Activated T-cell treated with anti-CD3 and anti-CD28 coated beads for 24 hours (primary cell): ENCODE results near the gene ANXA7.

Source experiments
- DNase-seq: peaks from one replicate; pipeline ENCODE4 v3.0.0-alpha.2; 2020; ENCODE audit warnings: low read depth

Gene ANXA7

DNA sequence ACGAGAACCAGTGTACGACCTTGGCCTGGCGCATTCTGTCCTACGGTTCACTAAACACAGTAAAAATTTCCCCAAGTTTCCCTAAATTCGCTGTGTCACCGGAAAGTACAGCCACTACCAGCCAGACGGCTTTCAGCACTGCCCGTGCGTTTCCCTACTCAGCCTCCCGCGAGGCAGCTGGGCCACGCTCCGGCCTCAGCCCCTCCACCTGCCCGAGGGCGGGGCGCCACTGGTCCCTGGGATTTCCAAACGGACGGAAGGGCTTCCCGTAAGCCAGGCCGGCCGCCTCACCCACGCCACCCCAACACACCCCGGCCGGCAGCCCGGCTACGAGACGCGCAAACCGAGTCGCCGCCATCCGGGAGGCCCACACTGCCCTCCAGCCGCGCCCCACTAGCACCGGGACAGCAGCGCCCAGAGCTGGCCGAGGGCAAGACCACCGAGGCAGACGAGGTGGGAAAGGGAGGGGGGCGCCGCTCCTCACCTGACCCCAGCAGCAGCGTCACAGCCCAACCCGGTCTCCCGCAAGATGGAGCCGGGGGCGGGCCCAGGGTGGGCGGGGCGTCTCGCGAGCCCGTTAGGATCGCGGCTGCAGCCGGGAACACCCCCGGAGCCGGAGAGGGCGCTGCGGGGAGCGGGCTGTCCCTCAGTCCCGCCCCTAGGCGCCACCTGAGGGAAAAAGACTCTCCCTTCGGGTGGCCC is at the start of gene ANXA7:
TSS of gene ANXA7 (minus strand) at position 531 of the 702 bp plus-strand sequence. CDS start 13,202 bp downstream, outside the sequence.
- peak; percentile 94 for DNase-seq

DNA sequence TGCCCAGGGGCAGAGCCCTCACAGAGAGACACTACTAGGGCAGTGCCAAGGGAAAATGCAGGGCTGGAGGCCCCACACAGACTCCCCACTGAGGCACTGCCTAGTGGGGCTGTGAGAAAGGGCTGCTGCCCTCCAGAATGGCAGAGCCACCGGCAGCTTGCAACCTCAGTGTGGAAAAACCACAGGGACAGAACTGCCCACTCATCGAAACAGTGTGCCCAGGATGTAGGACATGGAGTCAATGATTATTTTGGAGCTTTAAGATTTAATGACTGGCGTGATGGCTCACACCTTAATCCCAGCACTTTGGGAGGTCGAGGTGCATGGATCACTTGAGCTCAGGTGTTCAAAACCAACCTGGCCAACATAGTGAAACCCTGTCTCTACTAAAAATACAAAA is 47.0 kb upstream of the ANXA7 start:
- DNase-seq = no peak

- DNase-seq = no peak
Measured at GRCh38 chr10:73459683-73460314, 45.9 kb upstream of the ANXA7 start.

- DNase-seq = no peak
Measured at GRCh38 chr10:73456187-73456890, 42.5 kb upstream of the ANXA7 start.

DNA sequence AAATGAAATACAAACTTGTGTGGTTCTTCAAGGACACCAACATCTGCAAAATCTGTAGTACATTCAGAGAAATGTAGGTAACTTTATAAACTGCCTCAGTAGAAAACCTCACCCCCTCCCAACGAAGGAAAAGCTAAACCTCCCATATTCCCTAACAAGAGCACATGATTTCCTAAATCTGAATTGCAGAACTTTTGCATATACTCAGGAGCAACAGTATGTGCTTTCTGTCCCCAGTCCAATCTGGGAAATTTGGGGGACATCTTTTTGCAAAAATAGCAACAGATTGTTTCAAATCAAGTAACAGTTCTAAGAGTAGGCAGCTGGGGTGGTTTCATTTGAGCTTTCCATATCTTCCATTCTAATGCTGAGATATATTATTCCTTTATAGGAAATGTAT is 35.3 kb upstream of the ANXA7 start:
- no peak for DNase-seq

- DNase-seq = no peak
Measured at GRCh38 chr10:73448384-73448783, 34.5 kb upstream of the ANXA7 start.

DNA sequence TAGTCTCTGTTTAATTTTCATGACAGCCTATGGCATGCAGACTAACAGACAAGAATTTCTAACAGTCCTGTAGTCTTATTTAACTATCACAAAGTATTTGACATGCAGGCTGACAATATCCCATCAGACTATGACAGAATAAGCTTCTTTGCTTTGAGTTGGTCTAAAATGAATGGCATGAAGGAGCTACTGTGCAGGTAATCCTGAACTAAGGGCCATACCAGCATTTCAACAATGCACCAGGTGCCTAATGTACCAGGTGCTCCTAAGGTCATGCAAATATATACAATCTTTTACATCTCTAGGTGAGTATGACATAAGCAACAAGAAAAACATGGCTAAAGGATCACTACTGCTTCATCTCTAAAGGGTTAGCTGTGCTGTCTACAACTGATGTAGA is 33.1 kb upstream of the ANXA7 start:
- DNase-seq = no peak

DNA sequence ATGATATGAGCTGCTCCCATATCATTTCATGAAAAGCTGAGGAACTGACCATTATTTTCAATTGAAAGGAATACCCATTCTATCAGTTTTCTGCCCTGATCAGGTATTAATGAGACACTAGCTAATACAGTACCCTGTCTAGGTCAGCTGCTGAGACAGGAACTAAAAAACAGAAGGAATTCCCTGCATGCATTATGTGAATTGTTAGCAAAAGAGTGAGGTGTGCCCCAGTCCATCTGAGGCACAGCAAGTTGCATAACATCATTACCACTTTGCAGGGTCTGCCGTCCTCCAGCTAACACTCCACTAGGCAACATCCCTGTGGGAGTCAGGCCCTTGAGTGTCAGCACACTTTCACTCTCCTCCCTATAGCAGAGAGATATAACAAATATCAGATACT is 30.6 kb upstream of the ANXA7 start:
- DNase-seq = no peak

DNA sequence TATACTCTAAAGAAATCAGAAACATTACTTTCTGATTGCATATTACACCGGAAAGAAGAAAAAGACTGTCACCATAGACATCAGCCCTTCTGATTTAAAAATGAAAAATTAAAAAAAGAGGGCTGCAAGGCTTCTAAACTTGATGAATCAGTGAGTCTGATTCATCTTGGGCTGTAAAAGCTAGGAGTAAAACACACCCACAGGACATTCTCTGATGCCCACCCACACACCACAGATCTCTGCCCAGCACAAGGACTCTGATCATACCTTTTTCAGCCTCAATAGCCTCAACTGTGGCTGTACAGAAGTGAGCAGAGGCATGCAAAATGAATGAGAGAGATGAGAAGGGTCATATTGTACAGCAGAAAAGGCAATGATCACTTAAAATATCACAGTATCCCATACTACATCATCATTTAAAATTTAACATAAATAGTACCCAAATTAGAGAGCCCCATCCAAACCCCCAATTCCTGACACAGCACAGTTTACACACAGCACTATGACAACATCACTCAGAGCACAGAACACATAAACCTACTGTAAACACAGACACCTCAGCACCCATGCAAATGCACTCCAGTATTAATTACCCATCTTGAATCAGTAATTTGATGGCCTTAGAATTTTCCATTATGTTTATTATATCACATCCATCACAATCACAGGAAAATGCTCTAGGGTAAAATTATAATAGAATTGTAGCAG is 25.9 kb upstream of the ANXA7 start:
- DNase-seq = no peak

- DNase-seq = no peak
Measured at GRCh38 chr10:73439055-73439454, 25.2 kb upstream of the ANXA7 start.

- DNase-seq = no peak
Measured at GRCh38 chr10:73433538-73433867, 19.6 kb upstream of the ANXA7 start, which contains the start of gene MSS51. MSS51 (minus strand) TSS chr10:73433561; CDS start chr10:73428284, 5,277 bp downstream.

DNA sequence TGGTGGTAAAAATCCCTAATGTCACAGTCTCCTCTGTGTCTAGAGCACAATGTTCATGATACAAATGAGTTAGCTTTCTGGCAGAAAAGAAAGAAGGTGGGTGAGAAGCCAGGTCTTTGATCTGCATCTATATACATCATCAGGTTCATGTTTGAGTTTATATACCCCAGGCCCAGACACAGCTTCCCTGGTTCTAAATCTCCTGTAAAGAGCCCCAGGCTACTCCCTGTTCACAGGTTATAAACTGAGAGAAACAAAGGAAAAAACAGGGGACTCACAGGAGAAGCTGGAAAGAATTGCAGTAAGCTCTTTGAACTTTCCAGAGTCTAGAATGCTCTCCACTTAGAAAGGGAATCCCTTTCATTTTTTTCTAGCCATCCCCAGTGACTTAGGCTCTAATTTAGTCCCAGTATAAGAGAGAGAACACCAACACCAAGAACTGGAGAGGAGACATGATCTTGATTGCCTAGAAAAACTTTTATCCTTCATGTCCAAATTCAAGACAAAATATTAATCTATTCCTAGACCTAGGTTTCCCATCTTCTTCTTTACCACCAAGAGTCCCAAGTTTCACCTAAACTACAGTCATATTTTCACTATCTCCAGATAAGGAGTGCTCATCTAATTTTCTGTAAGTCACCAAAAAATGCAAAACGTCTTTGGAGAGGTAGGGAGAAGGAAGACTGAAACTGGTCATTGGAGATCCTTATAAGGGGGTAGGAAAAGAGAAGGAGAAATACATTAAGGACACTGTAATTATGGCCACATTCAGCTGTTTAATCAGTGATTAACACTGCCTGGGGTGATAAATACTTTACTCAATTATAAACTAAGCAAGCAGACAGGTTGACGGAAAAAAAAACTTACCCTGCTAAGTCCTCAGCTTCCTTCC is 19.0 kb upstream of the ANXA7 start:
- DNase-seq = no peak

- no peak for DNase-seq
Measured at GRCh38 chr10:73426318-73426717, 12.5 kb upstream of the ANXA7 start.

- no peak for DNase-seq
Measured at GRCh38 chr10:73424478-73424877, 10.6 kb upstream of the ANXA7 start.

DNA sequence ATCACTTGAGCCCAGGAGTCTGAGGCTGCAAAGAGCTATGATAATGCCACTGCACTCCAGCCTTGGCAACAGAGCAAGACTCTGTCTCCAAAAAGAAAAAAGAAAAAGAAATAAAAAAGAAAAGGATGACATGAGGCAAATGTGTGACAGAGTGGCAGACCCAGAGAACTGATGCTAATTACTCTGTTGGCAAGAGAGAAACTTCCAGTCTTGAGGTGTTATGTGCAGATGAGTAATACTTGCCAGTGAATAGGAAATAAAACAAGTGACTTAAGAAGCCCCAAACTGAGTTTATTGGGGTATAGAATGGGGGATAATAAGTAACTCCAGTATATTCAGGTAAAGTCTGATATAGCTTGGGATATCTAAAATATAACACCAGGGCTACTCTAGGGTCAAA is 9.5 kb upstream of the ANXA7 start:
- DNase-seq = no peak

- no peak for DNase-seq
Measured at GRCh38 chr10:73416571-73416970, 2.7 kb upstream of the ANXA7 start.

- no peak for DNase-seq
Measured at GRCh38 chr10:73414230-73414945, 530 bp upstream of the ANXA7 start.

- no peak for DNase-seq
Measured at GRCh38 chr10:73413108-73413527, 740 bp downstream of the ANXA7 start.

GRCh38 chr10:73410897-73411296 is 3.0 kb downstream of the ANXA7 start:
- DNase-seq = no peak

DNA sequence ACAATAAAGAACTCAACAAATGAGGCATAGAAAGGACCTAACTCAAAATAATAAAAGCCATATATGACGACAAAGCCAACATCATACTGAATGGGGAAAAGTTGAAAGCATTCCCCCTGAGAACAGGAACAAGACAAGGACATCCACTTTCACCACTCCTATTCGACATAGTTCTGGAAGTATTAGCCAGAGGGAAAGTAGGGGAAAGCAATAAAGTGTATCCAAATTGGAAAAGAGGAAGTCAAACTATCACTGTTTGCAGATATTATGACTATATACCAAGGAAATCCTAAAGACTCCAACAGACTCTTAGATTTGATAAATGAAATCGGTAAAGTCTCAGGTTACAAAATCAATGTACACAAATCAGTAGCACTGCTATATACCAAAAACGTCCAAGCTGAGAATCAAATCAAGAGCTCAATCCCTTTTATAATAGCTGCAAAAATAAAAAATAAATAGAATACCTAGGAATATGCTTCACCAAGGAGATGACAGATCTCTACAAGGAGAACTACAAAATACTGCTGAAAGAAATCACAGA is 4.8 kb downstream of the ANXA7 start:
- no peak for DNase-seq

- no peak for DNase-seq
Measured at GRCh38 chr10:73408061-73408460, 5.8 kb downstream of the ANXA7 start.
